Dendritic cell treated with granulocyte-macrophage colony-stimulating factor and Interleukin-4, amounts not matched to agents 40 ng/mL and 50 ng/mL, for 4 days (primary cell): Measurements from ENCODE around the gene HP.
"Not testable (repeated sequence)": the region's sequence is repeated elsewhere in the genome, so short reads cannot be mapped to it uniquely, and the experiment has no call there.

Experiments used
- H3K27ac Mint-ChIP-seq: one replicate; pipeline ENCODE4 v1.8.0; 2022; ENCODE audit warnings: mild to moderate bottlenecking, mixed read lengths
- H3K27me3 Mint-ChIP-seq: one replicate; pipeline ENCODE4 v1.8.0; 2022; ENCODE audit warnings: mild to moderate bottlenecking, mixed read lengths
- H3K36me3 Mint-ChIP-seq: one replicate; pipeline ENCODE4 v1.8.0; 2022; ENCODE audit warnings: low read depth, mixed read lengths
- H3K4me1 Mint-ChIP-seq: one replicate; pipeline ENCODE4 v1.8.0; 2022; ENCODE audit warnings: low read depth, mixed read lengths
- H3K4me3 Mint-ChIP-seq: one replicate; pipeline ENCODE4 v1.8.0; 2022; ENCODE audit warnings: mild to moderate bottlenecking, moderate library complexity, mixed read lengths
- H3K9me3 Mint-ChIP-seq: one replicate; pipeline ENCODE4 v1.8.0; 2022; ENCODE audit warnings: mixed read lengths
- intact Hi-C: fragments of 100-400 bp; cut with micrococcal nuclease; formaldehyde crosslinking; loops from one replicate; pipeline ENCODE4 v1.15.0; 2022

HP gene

GRCh38 chr16:72051818-72052217, 2.5 kb upstream of the HP start:
- intact Hi-C loops = no loop called here
- Mint-ChIP-seq H3K4me3 (peak overlapping the region; percentile 42), H3K27ac (no peak overlapping the region), H3K36me3 (peaks cover 17% of the 10 kb centered on the region), H3K27me3 (no peaks in the 10 kb centered on the region), H3K4me1 (peaks cover 55% of the 10 kb centered on the region), H3K9me3 (peaks cover 19% of the 10 kb centered on the region)

GRCh38 chr16:72055911-72056310, 1.6 kb downstream of the HP start:
- intact Hi-C loops = no loop called here
- Mint-ChIP-seq H3K9me3 (no peaks in the 10 kb centered on the region), H3K27me3 (no peaks in the 10 kb centered on the region), H3K4me3 (no peak overlapping the region), H3K4me1 (peaks cover 54% of the 10 kb centered on the region), H3K27ac (no peak overlapping the region), H3K36me3 (no peaks in the 10 kb centered on the region)

GRCh38 chr16:72057313-72057712, 3.0 kb downstream of the HP start:
- H3K9me3 Mint-ChIP-seq, H3K36me3 Mint-ChIP-seq, H3K4me3 Mint-ChIP-seq, H3K27ac Mint-ChIP-seq, H3K27me3 Mint-ChIP-seq, intact Hi-C loops: not testable (repeated sequence)
- peaks cover 44% of the 10 kb centered on the region for H3K4me1 Mint-ChIP-seq

- H3K27me3 Mint-ChIP-seq, H3K27ac Mint-ChIP-seq, intact Hi-C loops, H3K36me3 Mint-ChIP-seq, H3K4me3 Mint-ChIP-seq, H3K9me3 Mint-ChIP-seq: not testable (repeated sequence)
- H3K4me1 Mint-ChIP-seq = peaks cover 27% of the 10 kb centered on the region
Measured at GRCh38 chr16:72059060-72059459, 4.8 kb downstream of the HP start.

- peaks cover 15% of the 10 kb centered on the region for H3K4me1 Mint-ChIP-seq
- intact Hi-C loops = no loop called here
- no peaks in the 10 kb centered on the region for H3K9me3 Mint-ChIP-seq
- no peaks in the 10 kb centered on the region for H3K36me3 Mint-ChIP-seq
- no peaks in the 10 kb centered on the region for H3K27me3 Mint-ChIP-seq
- no peak overlapping the region for H3K4me3 Mint-ChIP-seq
- H3K27ac Mint-ChIP-seq = no peak overlapping the region
Measured at GRCh38 chr16:72060405-72060804, 6.1 kb downstream of the HP start.

GRCh38 chr16:72061564-72061963, 7.3 kb downstream of the HP start:
- no peaks in the 10 kb centered on the region for H3K27me3 Mint-ChIP-seq
- intact Hi-C loops = no loop called here
- H3K36me3 Mint-ChIP-seq = no peaks in the 10 kb centered on the region
- peaks cover 6% of the 10 kb centered on the region for H3K4me1 Mint-ChIP-seq
- no peak overlapping the region for H3K4me3 Mint-ChIP-seq
- no peaks in the 10 kb centered on the region for H3K9me3 Mint-ChIP-seq
- H3K27ac Mint-ChIP-seq = no peak overlapping the region

- Mint-ChIP-seq H3K9me3 (no peaks in the 10 kb centered on the region), H3K27me3 (no peaks in the 10 kb centered on the region), H3K36me3 (no peaks in the 10 kb centered on the region), H3K4me1 (peaks cover 6% of the 10 kb centered on the region), H3K4me3 (no peak overlapping the region), H3K27ac (no peak overlapping the region)
- intact Hi-C loops = no loop called here
Measured at GRCh38 chr16:72064361-72064894, 10.1 kb downstream of the HP start.

- Mint-ChIP-seq H3K4me1 (peaks cover 16% of the 10 kb centered on the region), H3K27ac (no peak overlapping the region), H3K4me3 (no peak overlapping the region), H3K9me3 (no peaks in the 10 kb centered on the region), H3K36me3 (peaks cover 10% of the 10 kb centered on the region), H3K27me3 (no peaks in the 10 kb centered on the region)
- intact Hi-C loops = loop anchor here (2.0 kb wide), 1 partner anchor 32 kb away; no protein-coding TSS in a partner anchor
Measured at GRCh38 chr16:72066747-72067146, 12.4 kb downstream of the HP start.

GRCh38 chr16:72068930-72069329, 14.6 kb downstream of the HP start:
- H3K36me3 Mint-ChIP-seq = peaks cover 13% of the 10 kb centered on the region
- no peaks in the 10 kb centered on the region for H3K27me3 Mint-ChIP-seq
- intact Hi-C loops = no loop called here
- no peaks in the 10 kb centered on the region for H3K9me3 Mint-ChIP-seq
- peaks cover 16% of the 10 kb centered on the region for H3K4me1 Mint-ChIP-seq
- H3K4me3 Mint-ChIP-seq = no peak overlapping the region
- no peak overlapping the region for H3K27ac Mint-ChIP-seq

- Mint-ChIP-seq H3K4me1 (peaks cover 10% of the 10 kb centered on the region), H3K27me3 (no peaks in the 10 kb centered on the region), H3K27ac (no peak overlapping the region), H3K36me3 (peaks cover 26% of the 10 kb centered on the region), H3K9me3 (no peaks in the 10 kb centered on the region), H3K4me3 (no peak overlapping the region)
- intact Hi-C loops = no loop called here
Measured at GRCh38 chr16:72072514-72073342, 18.4 kb downstream of the HP start.

GRCh38 chr16:72073560-72074230, 19.4 kb downstream of the HP start:
- no peak overlapping the region for H3K27ac Mint-ChIP-seq
- peaks cover 36% of the 10 kb centered on the region for H3K36me3 Mint-ChIP-seq
- peaks cover 10% of the 10 kb centered on the region for H3K4me1 Mint-ChIP-seq
- no peaks in the 10 kb centered on the region for H3K27me3 Mint-ChIP-seq
- no peaks in the 10 kb centered on the region for H3K9me3 Mint-ChIP-seq
- no peak overlapping the region for H3K4me3 Mint-ChIP-seq
- intact Hi-C loops = no loop called here

- H3K27me3 Mint-ChIP-seq, H3K9me3 Mint-ChIP-seq, intact Hi-C loops: not testable (repeated sequence)
Measured at GRCh38 chr16:72075067-72075466, 20.8 kb downstream of the HP start.

GRCh38 chr16:72076991-72077706, 22.8 kb downstream of the HP start:
- H3K4me3 Mint-ChIP-seq, H3K9me3 Mint-ChIP-seq: not testable (repeated sequence)

More at GRCh38 chr16:72075067-72075466, 20.8 kb downstream of the HP start:
- H3K4me3 Mint-ChIP-seq, H3K4me1 Mint-ChIP-seq, H3K27ac Mint-ChIP-seq: not testable (repeated sequence)
- peaks cover 36% of the 10 kb centered on the region for H3K36me3 Mint-ChIP-seq

More at GRCh38 chr16:72076991-72077706, 22.8 kb downstream of the HP start:
- H3K27ac Mint-ChIP-seq, H3K4me1 Mint-ChIP-seq, H3K27me3 Mint-ChIP-seq, intact Hi-C loops: not testable (repeated sequence)
- peaks cover 26% of the 10 kb centered on the region for H3K36me3 Mint-ChIP-seq
